Suppressor macrophage treated with lipopolysaccharide for 1 hour (primary cell): ENCODE results near the gene HIF1A.
"Not testable (repeated sequence)": the region's sequence is repeated elsewhere in the genome, so short reads cannot be mapped to it uniquely, and the experiment has no call there.

ENCODE experiments used
- DNase-seq, 3 donors: peaks; one replicate each; pipeline ENCODE4 v3.0.0-alpha.2; 2020 to 2022

HIF1A gene

GRCh38 chr14:61673305-61673704 lies 22.0 kb upstream of the HIF1A start:
- no peak for DNase-seq

- no peak for DNase-seq
Measured at GRCh38 chr14:61675291-61675690, 20.0 kb upstream of the HIF1A start.

GRCh38 chr14:61677479-61677878 lies 17.8 kb upstream of the HIF1A start:
- peak; percentile 47 to 86 (median 85) for DNase-seq

- DNase-seq: no peak
Measured at GRCh38 chr14:61678975-61679374, 16.3 kb upstream of the HIF1A start.

- no peak for DNase-seq
Measured at GRCh38 chr14:61681413-61681812, 13.9 kb upstream of the HIF1A start.

- no peak for DNase-seq
Measured at GRCh38 chr14:61683108-61683507, 12.2 kb upstream of the HIF1A start.

GRCh38 chr14:61690039-61690438 lies 5.3 kb upstream of the HIF1A start:
- DNase-seq: no peak

GRCh38 chr14:61690982-61691381 lies 4.3 kb upstream of the HIF1A start:
- DNase-seq: no peak

- DNase-seq: no peak
Measured at GRCh38 chr14:61691495-61691894, 3.8 kb upstream of the HIF1A start.

- DNase-seq: no peak
Measured at GRCh38 chr14:61694039-61694438, 1.3 kb upstream of the HIF1A start.

GRCh38 chr14:61695695-61696527 lies 598 bp downstream of the HIF1A start:
- DNase-seq: peak; percentile 72 to 85 (median 81)

- DNase-seq: peak in 1 of 3 donors; percentile 45
Measured at GRCh38 chr14:61696753-61697318, 1.5 kb downstream of the HIF1A start.

- peak in 1 of 3 donors; percentile 17 for DNase-seq
Measured at GRCh38 chr14:61698206-61698980, 3.1 kb downstream of the HIF1A start.

- peak in 1 of 3 donors; percentile 17 for DNase-seq
Measured at GRCh38 chr14:61699027-61699426, 3.7 kb downstream of the HIF1A start.

GRCh38 chr14:61700104-61700886 lies 5.0 kb downstream of the HIF1A start:
- DNase-seq: peak in 2 of 3 donors; percentile 22 to 26

GRCh38 chr14:61701946-61702345 lies 6.6 kb downstream of the HIF1A start:
- peak in 2 of 3 donors; percentile 4 to 17 for DNase-seq

GRCh38 chr14:61703342-61704129 lies 8.2 kb downstream of the HIF1A start:
- DNase-seq: peak in 2 of 3 donors; percentile 27 to 32

- peak in 1 of 3 donors; percentile 2 for DNase-seq
Measured at GRCh38 chr14:61704554-61704953, 9.2 kb downstream of the HIF1A start.

- DNase-seq: peak in 2 of 3 donors; percentile 10 to 17
Measured at GRCh38 chr14:61705017-61705416, 9.7 kb downstream of the HIF1A start.

- peak in 2 of 3 donors; percentile 23 to 36 for DNase-seq
Measured at GRCh38 chr14:61706096-61706690, 10.9 kb downstream of the HIF1A start.

GRCh38 chr14:61707774-61708173 lies 12.5 kb downstream of the HIF1A start:
- not testable (repeated sequence) for DNase-seq
